Testis (tissue), 3 donors: ENCODE results near the gene JMJD4. TPM values are rescaled to one million over a fixed set of nuclear protein-coding genes. Genes with fewer than 3 reads are reported as not detected.

Experiments
- DNase-seq: peaks from one replicate; pipeline ENCODE4 v3.0.0-alpha.2; 2019
- H3K27ac ChIP-seq, 2 donors: fragments of 200-600 bp; sonication (generic); one replicate each; pipeline ENCODE4 v1.5.1; 2019
- H3K27me3 ChIP-seq: fragments of 200-600 bp; sonication (generic); one replicate; pipeline ENCODE4 v1.5.1; 2019
- H3K36me3 ChIP-seq: fragments of 200-600 bp; sonication (generic); one replicate; pipeline ENCODE4 v1.5.1; 2017; ENCODE audit warnings: low read depth; ENCODE audit errors: missing control alignments
- H3K4me1 ChIP-seq: fragments of 200-600 bp; sonication (generic); one replicate; pipeline ENCODE4 v1.5.1; 2019
- H3K4me3 ChIP-seq, 2 donors: fragments of 200-600 bp; sonication (generic); one replicate each; pipeline ENCODE4 v1.5.1; 2017 to 2019
- H3K9me3 ChIP-seq: fragments of 200-600 bp; sonication (generic); one replicate; pipeline ENCODE4 v1.5.1; 2017
- POLR2A ChIP-seq: fragments of 450-650 bp; IDR thresholded peaks from one replicate; pipeline ENCODE4 v1.6.1; 2017; ENCODE audit warnings: antibody characterized with exemption, mild to moderate bottlenecking, moderate library complexity
- WGBS, 2 donors: methylation state at CpG; one replicate each; pipeline ENCODE4 v1.1.5; 2018; 5-methylcytosine and 5-hydroxymethylcytosine counted together
- intact Hi-C: fragments of 100-400 bp; cut with DNase I; formaldehyde crosslinking; loops from one replicate; pipeline ENCODE4 v1.15.1; 2023; ENCODE audit warnings: low total_unique reads
- polyA plus RNA-seq: library from polyadenylated mRNA; stranded (reverse); fragments of 350-450 nt; fragmentation: Illumina TruSeq; extraction: RNeasy Lipid Tissue Mini Kit (QIAGEN cat#74804); gene quantifications from one replicate; pipeline ENCODE4 v1.2.3, GENCODE V29; 2014; ENCODE audit warnings: low read depth, low replicate concordance; ENCODE audit not compliant: insufficient read depth
- total RNA-seq, 2 donors: library from RNA; depleted of rRNA; stranded (reverse); fragments of >200 nt; gene quantifications; one replicate each; pipeline ENCODE4 v1.2.3, GENCODE V29; 2016
- TF ChIP-seq, protein P1 (sequence below), 3 experiments: fragments of 450-650 bp in 2 of 3; fragments of 200-600 bp in 1 of 3; sonication (generic) in 1 of 3; IDR thresholded peaks; one replicate each; pipeline ENCODE4 v1.5.1; 2016 to 2019; ENCODE audit warnings: antibody characterized with exemption in 3 of 3, mild to moderate bottlenecking in 2 of 3, moderate library complexity in 1 of 3

The JMJD4 gene
- total and polyA plus RNA-seq, 3 donors from 2014 or later = 33.8 to 36.1 (median 35.2) TPM

DNA sequence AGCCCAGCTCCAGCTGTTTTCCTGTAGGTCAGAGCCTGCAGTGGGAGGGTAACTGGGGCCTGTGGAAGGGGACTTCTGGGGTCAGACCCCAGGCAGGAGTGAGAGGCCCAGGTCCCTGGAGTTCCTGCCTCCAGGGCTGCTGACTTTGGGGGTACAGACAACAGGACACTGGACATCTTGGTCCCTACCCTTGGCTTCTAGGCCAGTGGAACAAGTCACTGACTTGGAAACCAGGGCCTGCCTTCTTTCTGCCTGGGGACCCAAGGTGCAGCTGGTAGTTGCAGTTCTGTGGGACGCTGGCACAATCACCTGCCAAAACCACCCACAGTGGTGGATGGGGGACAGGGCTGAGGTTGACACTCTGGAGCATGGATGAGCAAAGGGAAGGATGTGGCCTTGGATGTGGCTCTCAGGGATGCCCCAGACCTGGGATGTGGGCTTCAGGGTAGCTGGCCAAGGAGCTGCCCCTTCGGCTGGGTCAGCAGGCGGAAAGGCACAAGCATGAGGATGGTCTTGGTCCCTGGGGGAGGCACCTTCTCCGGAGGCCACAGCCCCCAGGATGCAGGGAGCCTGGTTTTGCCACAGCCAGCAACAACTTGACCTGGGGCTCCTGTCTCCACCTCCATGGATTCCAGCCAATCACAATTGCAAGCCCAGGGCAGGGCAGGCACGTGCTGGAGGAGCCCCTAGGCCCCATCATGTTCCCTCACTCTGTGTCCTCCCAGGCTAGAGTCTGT is 5.8 kb downstream of the JMJD4 start:
- peaks cover 24% of the 10 kb centered on the region for H3K4me1 ChIP-seq
- intact Hi-C loops = no loop called here
- no peaks in the 10 kb centered on the region for H3K9me3 ChIP-seq
- 60% methylated on average over 4 of the region's 5 CpGs; no CpG with 5 or more reads in 1 of the 2 donors for WGBS, 2 donors
- no peaks in the 10 kb centered on the region for H3K36me3 ChIP-seq
- no peak for DNase-seq
- H3K4me3 ChIP-seq = no peak overlapping the region
- H3K27ac ChIP-seq = peak overlapping the region in 1 of 2 donors; percentile 45
- TF ChIP-seq, protein P1, sequence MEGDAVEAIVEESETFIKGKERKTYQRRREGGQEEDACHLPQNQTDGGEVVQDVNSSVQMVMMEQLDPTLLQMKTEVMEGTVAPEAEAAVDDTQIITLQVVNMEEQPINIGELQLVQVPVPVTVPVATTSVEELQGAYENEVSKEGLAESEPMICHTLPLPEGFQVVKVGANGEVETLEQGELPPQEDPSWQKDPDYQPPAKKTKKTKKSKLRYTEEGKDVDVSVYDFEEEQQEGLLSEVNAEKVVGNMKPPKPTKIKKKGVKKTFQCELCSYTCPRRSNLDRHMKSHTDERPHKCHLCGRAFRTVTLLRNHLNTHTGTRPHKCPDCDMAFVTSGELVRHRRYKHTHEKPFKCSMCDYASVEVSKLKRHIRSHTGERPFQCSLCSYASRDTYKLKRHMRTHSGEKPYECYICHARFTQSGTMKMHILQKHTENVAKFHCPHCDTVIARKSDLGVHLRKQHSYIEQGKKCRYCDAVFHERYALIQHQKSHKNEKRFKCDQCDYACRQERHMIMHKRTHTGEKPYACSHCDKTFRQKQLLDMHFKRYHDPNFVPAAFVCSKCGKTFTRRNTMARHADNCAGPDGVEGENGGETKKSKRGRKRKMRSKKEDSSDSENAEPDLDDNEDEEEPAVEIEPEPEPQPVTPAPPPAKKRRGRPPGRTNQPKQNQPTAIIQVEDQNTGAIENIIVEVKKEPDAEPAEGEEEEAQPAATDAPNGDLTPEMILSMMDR (IDR thresholded peaks at IDR 0.05) = no peak
- no peak for TF ChIP-seq POLR2A
- H3K27me3 ChIP-seq = no peaks in the 10 kb centered on the region

DNA sequence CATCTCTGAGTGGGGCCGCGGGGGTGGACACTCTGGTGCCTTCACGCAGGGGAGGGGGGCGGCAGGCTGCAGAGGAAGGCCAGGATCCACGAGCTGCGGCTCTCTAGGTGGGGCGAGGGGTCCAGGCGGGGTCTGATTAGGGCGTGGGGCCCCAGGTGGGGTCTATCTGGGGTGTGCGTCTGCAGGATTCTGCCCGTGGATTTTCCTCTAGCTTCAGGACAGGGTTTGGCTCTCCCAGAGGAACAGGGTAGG is 6.3 kb downstream of the JMJD4 start:
- H3K9me3 ChIP-seq = no peaks in the 10 kb centered on the region
- no peaks in the 10 kb centered on the region for H3K27me3 ChIP-seq
- peak overlapping the region; percentile 44 to 54 for H3K4me3 ChIP-seq
- peaks cover 19% of the 10 kb centered on the region for H3K4me1 ChIP-seq
- 0 to 5% methylated on average over 3 to 11 of the region's 11 CpGs for WGBS, 2 donors
- H3K27ac ChIP-seq = peak overlapping the region; percentile 45 to 63
- intact Hi-C loops = no loop called here
- H3K36me3 ChIP-seq = no peaks in the 10 kb centered on the region
- no peak for DNase-seq
- TF ChIP-seq, protein P1 (IDR thresholded peaks at IDR 0.05) = no peak
- TF ChIP-seq POLR2A = no peak

- peaks cover 16% of the 10 kb centered on the region for H3K4me1 ChIP-seq
- DNase-seq = peak; percentile 83
- H3K27me3 ChIP-seq = no peaks in the 10 kb centered on the region
- no peaks in the 10 kb centered on the region for H3K9me3 ChIP-seq
- peak overlapping the region; percentile 45 to 63 for H3K27ac ChIP-seq
- intact Hi-C loops = no loop called here
- H3K36me3 ChIP-seq = no peaks in the 10 kb centered on the region
- 0% methylated on average over 6 to 25 of the region's 51 CpGs for WGBS, 2 donors
- no peak for TF ChIP-seq POLR2A
- TF ChIP-seq, protein P1 (IDR thresholded peaks at IDR 0.05) = no peak
- H3K4me3 ChIP-seq = peak overlapping the region; percentile 44 to 54
These were observed 6.8 kb downstream of the JMJD4 start for GRCh38 chr1:227728059-227728891.

GRCh38 chr1:227726924-227727599 is 8.0 kb downstream of the JMJD4 start:
- Histone ChIP-seq H3K27ac (no peak overlapping the region), H3K27me3 (no peaks in the 10 kb centered on the region), H3K4me1 (peaks cover 16% of the 10 kb centered on the region), H3K9me3 (no peaks in the 10 kb centered on the region), H3K36me3 (no peaks in the 10 kb centered on the region), H3K4me3 (peak overlapping the region in 1 of 2 donors; percentile 54)
- intact Hi-C loops = no loop called here
- TF ChIP-seq, protein P1 (IDR thresholded peaks at IDR 0.05) = no peak
- no peak for TF ChIP-seq POLR2A
- DNase-seq = no peak
- WGBS, 2 donors = 70 to 71% methylated on average over 6 of the region's 6 CpGs
